ENCODE measurements around the gene DGCR2. TPM values are rescaled to one million over a fixed set of nuclear protein-coding genes. Genes with fewer than 3 reads are reported as not detected.

The DGCR2 gene
- total and polyA plus RNA-seq, 2 experiments from 2014 or later, result 65.8 to 82.1 TPM

GRCh38 chr22:19119949-19120348 is 2.3 kb downstream of the DGCR2 start:
- TF ChIP-seq CTCF (IDR thresholded peaks at IDR 0.05; ENCODE audit: low read depth, low read length), result no peak
- H3K27ac ChIP-seq, result no peak overlapping the region
- DNase-seq (ENCODE audit: low read depth in 1 of 2, low spot score in 1 of 2), result no peak
- H3K4me1 ChIP-seq (ENCODE audit: low read depth), result peaks cover 7% of the 10 kb centered on the region
- no peaks in the 10 kb centered on the region for H3K9me3 ChIP-seq (ENCODE audit: low read depth)
- no peaks in the 10 kb centered on the region for H3K36me3 ChIP-seq
- H3K27me3 ChIP-seq, result no peaks in the 10 kb centered on the region
- no peak overlapping the region for H3K4me3 ChIP-seq

- H3K27me3 ChIP-seq, result no peaks in the 10 kb centered on the region
- no peak for DNase-seq (ENCODE audit: low read depth in 1 of 2, low spot score in 1 of 2)
- H3K27ac ChIP-seq, result no peak overlapping the region
- H3K9me3 ChIP-seq (ENCODE audit: low read depth), result no peaks in the 10 kb centered on the region
- no peak for TF ChIP-seq CTCF (IDR thresholded peaks at IDR 0.05; ENCODE audit: low read depth, low read length)
- H3K4me1 ChIP-seq (ENCODE audit: low read depth), result peaks cover 7% of the 10 kb centered on the region
- no peaks in the 10 kb centered on the region for H3K36me3 ChIP-seq
- H3K4me3 ChIP-seq, result no peak overlapping the region
These were observed 3.8 kb downstream of the DGCR2 start for GRCh38 chr22:19118329-19118880.

- no peak for DNase-seq (ENCODE audit: low read depth in 1 of 2, low spot score in 1 of 2)
- no peaks in the 10 kb centered on the region for H3K36me3 ChIP-seq
- TF ChIP-seq CTCF (IDR thresholded peaks at IDR 0.05; ENCODE audit: low read depth, low read length), result no peak
- H3K4me1 ChIP-seq (ENCODE audit: low read depth), result peaks cover 3% of the 10 kb centered on the region
- no peak overlapping the region for H3K4me3 ChIP-seq
- no peak overlapping the region for H3K27ac ChIP-seq
- no peaks in the 10 kb centered on the region for H3K27me3 ChIP-seq
- H3K9me3 ChIP-seq (ENCODE audit: low read depth), result no peaks in the 10 kb centered on the region
These were observed 5.1 kb downstream of the DGCR2 start for GRCh38 chr22:19117111-19117512.

- peak in 1 of 2 donors; percentile 25 for DNase-seq (ENCODE audit: low read depth in 1 of 2, low spot score in 1 of 2)
- no peaks in the 10 kb centered on the region for H3K27me3 ChIP-seq
- no peak overlapping the region for H3K4me3 ChIP-seq
- H3K4me1 ChIP-seq (ENCODE audit: low read depth), result peaks cover under 1% of the 10 kb centered on the region
- no peak overlapping the region for H3K27ac ChIP-seq
- H3K9me3 ChIP-seq (ENCODE audit: low read depth), result no peaks in the 10 kb centered on the region
- no peaks in the 10 kb centered on the region for H3K36me3 ChIP-seq
- TF ChIP-seq CTCF (IDR thresholded peaks at IDR 0.05; ENCODE audit: low read depth, low read length), result no peak
These were observed 6.6 kb downstream of the DGCR2 start for GRCh38 chr22:19115628-19116027.

GRCh38 chr22:19114984-19115552 is 7.1 kb downstream of the DGCR2 start:
- Histone ChIP-seq H3K27ac (no peak overlapping the region), H3K4me3 (no peak overlapping the region), H3K36me3 (no peaks in the 10 kb centered on the region), H3K4me1 (ENCODE audit: low read depth) (no peaks in the 10 kb centered on the region), H3K9me3 (ENCODE audit: low read depth) (no peaks in the 10 kb centered on the region), H3K27me3 (no peaks in the 10 kb centered on the region)
- TF ChIP-seq CTCF (IDR thresholded peaks at IDR 0.05; ENCODE audit: low read depth, low read length), result no peak
- no peak for DNase-seq (ENCODE audit: low read depth in 1 of 2, low spot score in 1 of 2)

All from cardiac muscle cell (in vitro differentiated cells and primary cell).